GM19467 (cell line): ENCODE measurements around the gene LRRTM1.

Experiments used
- ATAC-seq: cut with Tn5 transposase; IDR thresholded peaks from one replicate; pipeline ENCODE4 v1.9.1; 2021; ENCODE audit warnings: mild to moderate bottlenecking, moderate library complexity; ENCODE audit not compliant: unreplicated experiment

Gene LRRTM1

DNA sequence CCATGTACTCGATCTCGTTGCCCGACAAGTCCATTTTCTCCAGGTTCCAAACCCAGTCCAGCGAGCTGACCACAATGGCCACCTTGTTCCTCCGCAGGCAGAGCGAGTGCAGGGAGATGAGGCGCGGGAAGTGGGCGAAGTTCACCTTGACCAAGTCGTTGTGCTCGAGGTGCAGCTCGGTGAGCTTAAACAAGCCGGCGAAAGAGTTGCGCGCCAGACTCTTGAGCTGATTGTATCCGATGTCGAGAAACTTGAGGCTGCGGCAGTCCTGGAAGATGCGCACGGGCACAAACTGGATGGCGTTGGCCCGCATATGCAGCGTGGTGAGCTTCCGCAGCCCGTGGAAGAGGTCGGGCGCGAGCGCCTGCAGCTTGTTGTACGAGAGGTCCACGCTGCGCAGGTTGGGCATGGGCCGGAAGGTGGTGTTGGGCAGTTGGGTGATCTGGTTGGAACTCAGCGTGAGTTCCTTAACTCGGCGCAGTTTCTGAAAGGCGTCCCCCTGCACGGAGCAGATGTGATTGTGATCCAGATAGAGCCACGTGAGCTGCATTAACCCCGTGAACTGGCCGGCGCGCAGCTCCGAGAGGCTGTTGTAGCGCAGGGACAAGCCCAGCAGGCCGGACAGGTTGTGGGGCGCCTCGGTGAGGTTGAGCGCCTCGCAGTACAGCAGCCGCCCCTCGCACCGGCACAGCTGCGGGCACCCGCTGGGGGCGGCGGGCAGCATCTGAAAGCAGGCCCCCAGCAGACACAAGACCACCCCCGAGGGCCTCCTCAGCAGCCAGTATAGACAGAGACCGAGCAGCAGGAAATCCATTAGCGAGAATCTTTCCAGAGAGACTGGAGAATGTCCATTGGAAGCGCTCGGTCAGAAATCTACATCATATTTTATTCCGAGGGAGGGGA lies 1.3 kb downstream of the LRRTM1 start:
- no peak for ATAC-seq

DNA sequence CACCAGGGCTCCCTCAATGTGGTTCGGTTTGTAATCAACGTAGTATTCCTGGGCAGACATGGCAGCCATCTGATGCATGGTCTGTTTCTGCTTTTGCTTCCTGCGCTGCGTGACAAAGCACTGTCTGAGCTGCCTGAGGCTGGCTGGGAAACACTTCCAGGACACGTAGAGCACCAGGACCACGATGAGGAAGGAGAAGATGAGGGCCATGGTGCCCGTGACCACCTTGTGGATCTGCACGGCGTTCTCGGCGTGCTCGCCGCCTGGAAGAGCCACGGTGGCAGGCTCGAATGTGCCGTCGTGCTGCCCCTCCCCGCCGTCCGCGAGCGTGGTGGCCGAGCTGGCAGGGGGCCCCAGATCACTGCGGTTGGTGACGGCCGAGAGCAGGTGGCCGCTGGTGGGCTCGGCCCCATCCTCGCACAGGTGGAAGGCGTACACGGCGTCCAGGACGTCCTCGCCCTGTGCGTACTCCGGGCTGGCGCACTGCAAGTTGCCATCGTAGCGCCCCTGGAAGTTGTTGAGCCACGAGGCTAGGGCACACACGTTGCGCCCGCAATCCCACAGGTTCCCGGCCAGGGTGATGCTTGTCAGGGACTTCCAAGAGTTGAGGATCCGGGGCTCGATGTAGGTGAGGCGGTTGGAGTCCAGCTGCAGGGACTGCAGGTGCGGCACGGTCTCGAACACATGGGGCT lies 2.1 kb downstream of the LRRTM1 start:
- ATAC-seq, result no peak

DNA sequence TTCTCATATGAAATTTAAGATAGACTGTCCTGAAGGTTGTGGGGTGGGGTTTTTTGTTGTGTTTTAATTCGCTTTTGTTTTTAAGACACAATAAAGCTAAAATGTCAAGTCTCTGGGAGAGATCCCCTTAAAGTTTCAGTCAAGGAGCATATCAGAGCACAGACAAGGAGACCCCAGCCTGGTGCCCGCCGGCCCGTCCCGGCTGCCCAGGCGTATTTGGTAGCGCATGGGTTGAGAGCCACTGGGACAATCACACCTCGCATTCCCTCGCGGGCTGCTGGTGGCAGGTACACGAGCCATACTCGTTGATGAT lies 2.6 kb downstream of the LRRTM1 start:
- ATAC-seq, result no peak

GRCh38 chr2:80300954-80301353 lies 3.6 kb downstream of the LRRTM1 start:
- no peak for ATAC-seq

DNA sequence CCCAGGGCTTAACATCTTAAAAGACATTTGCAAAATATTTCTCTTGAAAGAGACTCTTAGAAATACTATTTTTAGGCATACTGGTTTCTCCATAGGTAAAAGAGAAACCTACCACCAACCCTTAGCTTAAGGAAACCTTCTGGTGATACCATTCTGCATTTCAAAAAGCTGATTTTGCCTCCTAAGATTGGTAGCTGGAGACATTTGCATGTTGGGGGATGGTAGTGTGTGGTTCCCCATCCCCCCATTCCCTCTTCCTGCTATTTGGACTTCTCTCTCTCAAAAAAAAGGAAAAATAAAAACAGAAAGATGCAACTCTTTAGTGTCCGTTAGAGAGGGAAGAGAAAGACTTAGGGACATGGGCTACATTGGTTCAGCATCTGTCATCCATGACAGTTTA lies 4.2 kb downstream of the LRRTM1 start:
- no peak for ATAC-seq

- ATAC-seq, result no peak
These were observed 4.9 kb downstream of the LRRTM1 start for GRCh38 chr2:80299661-80300060.

DNA sequence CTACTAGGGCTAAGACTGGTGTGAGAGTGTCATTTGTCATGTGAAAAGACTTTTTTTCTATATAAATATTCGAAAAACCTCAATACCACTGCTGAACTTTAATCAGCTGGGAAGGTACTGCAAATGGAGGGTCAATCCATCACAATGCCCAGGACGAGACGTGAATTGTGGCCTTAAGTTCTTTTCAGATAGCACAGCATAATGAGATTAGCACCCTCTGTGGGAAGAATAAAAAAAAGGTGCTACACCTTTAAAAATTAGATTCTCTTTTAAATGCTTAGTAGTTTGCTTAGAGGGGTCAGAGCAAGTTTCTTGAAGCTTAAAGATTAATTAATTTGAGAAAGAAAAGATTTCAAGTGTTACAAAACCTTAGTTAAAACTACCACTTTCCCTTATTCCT lies 5.6 kb downstream of the LRRTM1 start:
- ATAC-seq, result no peak

GRCh38 chr2:80293039-80293438 lies 11.5 kb downstream of the LRRTM1 start:
- ATAC-seq, result no peak

GRCh38 chr2:80292474-80292873 lies 12.1 kb downstream of the LRRTM1 start:
- ATAC-seq, result no peak

GRCh38 chr2:80291656-80292055 lies 12.9 kb downstream of the LRRTM1 start:
- ATAC-seq, result no peak

- no peak for ATAC-seq
These were observed 16.0 kb downstream of the LRRTM1 start for GRCh38 chr2:80288576-80288975.

- ATAC-seq, result no peak
These were observed 23.5 kb downstream of the LRRTM1 start for GRCh38 chr2:80281049-80281448.

DNA sequence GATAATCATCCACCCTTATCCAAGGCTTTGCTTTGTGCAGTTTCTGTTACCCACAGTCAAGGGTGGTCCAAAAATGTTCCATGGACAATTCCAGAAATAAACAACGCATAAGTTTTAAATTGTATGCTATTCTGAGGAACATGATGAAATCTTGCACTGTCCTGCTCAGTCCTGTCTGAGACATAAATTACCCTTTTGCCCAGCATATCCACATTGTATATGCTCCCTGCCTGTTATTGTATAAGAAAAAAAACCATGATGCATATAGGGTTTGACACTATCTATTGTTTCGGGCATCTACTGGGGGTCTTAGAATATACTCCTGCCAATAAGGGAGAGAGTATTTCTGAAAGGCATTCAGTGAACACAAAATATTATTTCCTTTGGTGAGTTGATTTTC lies 24.0 kb downstream of the LRRTM1 start:
- ATAC-seq, result no peak

DNA sequence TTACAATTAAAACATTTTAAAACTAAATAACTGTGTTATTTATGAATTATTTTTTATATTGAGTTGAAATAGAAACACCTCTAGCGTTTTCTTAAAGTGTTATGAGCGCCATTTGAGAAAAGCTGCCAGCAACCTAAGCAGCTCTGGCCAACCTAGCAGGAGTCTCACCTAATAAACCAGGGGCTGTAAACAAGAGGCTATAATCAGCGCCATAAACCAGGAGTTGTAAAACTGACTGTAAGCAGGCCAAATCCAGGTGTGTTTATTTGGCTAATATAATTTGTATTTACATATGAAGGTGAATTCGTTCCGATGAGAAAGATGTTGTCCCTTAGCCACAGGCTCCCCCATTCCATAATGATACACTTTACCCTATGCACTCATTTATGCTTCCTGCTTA lies 34.7 kb downstream of the LRRTM1 start:
- no peak for ATAC-seq

DNA sequence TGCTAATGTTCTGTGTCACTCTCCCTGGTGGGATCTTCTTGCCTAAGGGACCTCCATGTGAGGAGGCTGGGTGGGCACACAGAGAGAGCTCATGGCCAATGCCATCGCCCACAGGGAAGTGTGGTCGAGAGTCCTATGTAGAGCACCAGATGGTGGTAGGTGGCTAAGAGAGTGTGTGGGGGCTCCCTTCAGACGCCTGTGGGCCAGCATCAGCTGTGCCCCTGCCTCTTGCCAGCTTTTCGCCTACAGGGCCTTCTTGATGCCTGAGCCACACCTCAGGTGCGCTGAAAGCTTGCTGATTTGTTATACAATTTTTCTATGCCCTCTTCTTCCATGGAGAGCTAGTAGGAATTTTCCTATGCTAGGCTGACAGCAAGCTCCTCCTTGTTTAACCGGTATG lies 38.3 kb downstream of the LRRTM1 start:
- no peak for ATAC-seq

GRCh38 chr2:80259292-80259691 lies 45.3 kb downstream of the LRRTM1 start:
- ATAC-seq, result no peak

GRCh38 chr2:80258793-80259192 lies 45.8 kb downstream of the LRRTM1 start:
- ATAC-seq, result no peak

GRCh38 chr2:80258341-80258740 lies 46.2 kb downstream of the LRRTM1 start:
- ATAC-seq, result no peak

DNA sequence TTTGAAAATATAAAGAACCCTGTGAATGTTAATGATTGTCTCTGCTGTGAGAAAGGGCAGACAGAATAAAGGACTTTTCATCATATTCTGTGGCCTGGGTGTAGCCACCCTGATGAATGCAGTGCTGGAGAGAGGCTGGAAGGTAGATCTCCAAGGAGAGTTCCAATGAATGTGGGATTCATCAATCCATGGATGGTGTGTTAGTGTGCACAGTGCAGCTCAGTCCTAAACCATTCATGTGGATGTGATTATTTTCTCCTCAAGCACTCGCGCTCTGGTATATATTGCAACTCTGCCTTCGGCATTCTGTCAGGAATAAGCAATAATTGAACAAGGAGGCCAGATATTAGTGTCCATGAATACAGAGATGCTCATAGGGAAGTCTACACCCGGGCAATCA lies 47.1 kb downstream of the LRRTM1 start:
- ATAC-seq, result no peak

GRCh38 chr2:80256782-80257167 lies 47.8 kb downstream of the LRRTM1 start:
- no peak for ATAC-seq

- ATAC-seq, result no peak
These were observed 48.4 kb downstream of the LRRTM1 start for GRCh38 chr2:80255918-80256781.
